HEK293T (cell line): ENCODE data around the gene CST6.
"Not testable (repeated sequence)": the region's sequence is repeated elsewhere in the genome, so short reads cannot be mapped to it uniquely, and the experiment has no call there.

Experiments
- CTCF ChIA-PET: fragments of 350-600 bp; formaldehyde crosslinking; extraction: SDS; loops from one replicate; lab custom pipeline; 2021; ENCODE audit warnings: antibody characterized with exemption, inconsistent platforms; lab: Yijun Ruan, JAX
- POLR2A ChIA-PET: fragments of 350-600 bp; formaldehyde crosslinking; extraction: SDS; loops from one replicate; lab custom pipeline; 2020; ENCODE audit warnings: antibody characterized with exemption, inconsistent platforms; lab: Yijun Ruan, JAX
- DNase-seq: peaks from one replicate; pipeline ENCODE4 v3.0.0; 2012; ENCODE audit warnings: mixed read lengths; ENCODE audit errors: extremely low spot score
- ARNT ChIP-seq: fragments of 450-650 bp; IDR thresholded peaks from 2 replicates; pipeline ENCODE4 v1.6.1; 2017; ENCODE audit warnings: mild to moderate bottlenecking
- BHLHE40 ChIP-seq: fragments of 450-650 bp; IDR thresholded peaks from 2 replicates; pipeline ENCODE4 v1.6.1; 2016; ENCODE audit warnings: mild to moderate bottlenecking, moderate library complexity, borderline replicate concordance
- CTBP1 ChIP-seq: fragments of 450-650 bp; IDR thresholded peaks from 2 replicates; pipeline ENCODE4 v1.6.1; 2016; ENCODE audit warnings: borderline replicate concordance
- ELF4 ChIP-seq: fragments of 450-650 bp; IDR thresholded peaks from 2 replicates; pipeline ENCODE4 v1.6.1; 2017; ENCODE audit warnings: antibody characterized with exemption
- FOXA1 ChIP-seq: fragments of 450-650 bp; IDR thresholded peaks from 2 replicates; pipeline ENCODE4 v1.6.1; 2016; ENCODE audit warnings: mild to moderate bottlenecking
- FOXK2 ChIP-seq: fragments of 450-650 bp; IDR thresholded peaks from 2 replicates; pipeline ENCODE4 v1.6.1; 2016; ENCODE audit warnings: mild to moderate bottlenecking
- FOXM1 ChIP-seq: fragments of 450-650 bp; IDR thresholded peaks from 2 replicates; pipeline ENCODE4 v1.6.1; 2017; ENCODE audit warnings: mild to moderate bottlenecking, borderline replicate concordance
- HDGF ChIP-seq: fragments of 450-650 bp; IDR thresholded peaks from 2 replicates; pipeline ENCODE4 v1.6.1; 2017; ENCODE audit warnings: antibody characterized with exemption, borderline replicate concordance
- L3MBTL2 ChIP-seq: fragments of 450-650 bp; conservative IDR thresholded peaks from 2 replicates; pipeline ENCODE4 v1.6.1; 2016; ENCODE audit warnings: mild to moderate bottlenecking
- LEF1 ChIP-seq: fragments of 450-650 bp; IDR thresholded peaks from 2 replicates; pipeline ENCODE4 v1.6.1; 2017; ENCODE audit warnings: mild to moderate bottlenecking, borderline replicate concordance
- NFRKB ChIP-seq: fragments of 450-650 bp; IDR thresholded peaks from 2 replicates; pipeline ENCODE4 v1.6.1; 2016; ENCODE audit warnings: mild to moderate bottlenecking, moderate library complexity
- PKNOX1 ChIP-seq: fragments of 450-650 bp; IDR thresholded peaks from 2 replicates; pipeline ENCODE4 v1.6.1; 2016
- SP1 ChIP-seq: fragments of 450-650 bp; IDR thresholded peaks from 2 replicates; pipeline ENCODE4 v1.6.1; 2017
- SUZ12 ChIP-seq: fragments of 450-650 bp; IDR thresholded peaks from 2 replicates; pipeline ENCODE4 v1.6.1; 2016; ENCODE audit warnings: mild to moderate bottlenecking
- TARDBP ChIP-seq: fragments of 450-650 bp; IDR thresholded peaks from 2 replicates; pipeline ENCODE4 v1.6.1; 2016
- ZNF384 ChIP-seq: fragments of 450-650 bp; IDR thresholded peaks from 2 replicates; pipeline ENCODE4 v1.6.1; 2016

The CST6 gene

DNA sequence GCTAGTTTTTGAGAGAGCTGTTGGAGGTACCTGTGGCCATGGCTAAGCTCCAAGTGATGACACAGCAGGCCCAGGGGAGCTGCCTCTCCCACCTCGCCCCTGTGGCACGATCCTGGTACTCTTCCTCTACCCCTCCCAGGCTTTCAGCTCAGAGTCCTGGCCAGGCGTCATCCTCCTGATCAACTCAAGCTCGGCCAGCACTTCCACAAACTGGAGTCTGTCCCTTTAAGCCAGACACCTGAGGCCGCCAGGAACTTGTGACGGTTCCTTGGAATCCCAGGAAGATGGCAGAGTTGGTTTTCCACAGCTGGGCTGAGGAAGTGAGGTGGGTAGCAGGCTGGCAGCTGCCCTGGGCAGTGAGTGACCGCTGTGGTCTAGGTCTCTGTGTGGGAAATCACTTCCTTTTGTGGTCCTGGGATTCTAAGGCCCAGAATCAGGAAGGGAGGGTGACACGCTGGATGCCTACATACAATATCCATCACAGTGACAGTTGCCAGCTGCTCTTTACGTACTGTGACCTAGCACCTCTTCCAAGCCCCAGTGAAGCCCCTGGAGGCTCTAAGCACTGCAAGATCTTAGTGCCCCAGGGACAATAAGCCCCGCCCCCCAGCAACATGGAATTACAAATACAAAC, 3.2 kb upstream of the CST6 start:
- no peak for DNase-seq
- POLR2A ChIA-PET: interaction anchor here (0.9 kb wide), 1 partner anchor 14 kb away, joined by 3 read pairs; no protein-coding TSS in a partner anchor
- CTCF ChIA-PET: interaction anchor here (0.8 kb wide), 1 partner anchor 13 kb away, joined by 3 read pairs; no protein-coding TSS in a partner anchor
- TF ChIP-seq ZNF384 (no peak), FOXA1 (no peak), L3MBTL2 (no peak), HDGF (no peak), CTBP1 (no peak), FOXK2 (no peak), FOXM1 (no peak), SP1 (no peak), LEF1 (no peak), ARNT (no peak), SUZ12 (no peak), ELF4 (no peak), NFRKB (no peak), BHLHE40 (no peak), PKNOX1 (no peak), TARDBP (no peak)

- CTCF ChIA-PET, DNase-seq, POLR2A ChIA-PET: not testable (repeated sequence)
Observed at GRCh38 chr11:66010036-66010435, 1.8 kb upstream of the CST6 start.

- ChIA-PET POLR2A (no interaction called here), CTCF (interaction anchor here (0.6 kb wide), 1 partner anchor 8 kb away, joined by 3 read pairs; no protein-coding TSS in a partner anchor)
- TF ChIP-seq L3MBTL2: no peak
- no peak for TF ChIP-seq PKNOX1
- TF ChIP-seq SUZ12: no peak
- no peak for TF ChIP-seq ARNT
- TF ChIP-seq FOXA1: no peak
- no peak for TF ChIP-seq ZNF384
- TF ChIP-seq FOXK2: no peak
- no peak for TF ChIP-seq TARDBP
- no peak for TF ChIP-seq ELF4
- DNase-seq: no peak
Observed at GRCh38 chr11:66011239-66011784, 496 bp upstream of the CST6 start.

DNA sequence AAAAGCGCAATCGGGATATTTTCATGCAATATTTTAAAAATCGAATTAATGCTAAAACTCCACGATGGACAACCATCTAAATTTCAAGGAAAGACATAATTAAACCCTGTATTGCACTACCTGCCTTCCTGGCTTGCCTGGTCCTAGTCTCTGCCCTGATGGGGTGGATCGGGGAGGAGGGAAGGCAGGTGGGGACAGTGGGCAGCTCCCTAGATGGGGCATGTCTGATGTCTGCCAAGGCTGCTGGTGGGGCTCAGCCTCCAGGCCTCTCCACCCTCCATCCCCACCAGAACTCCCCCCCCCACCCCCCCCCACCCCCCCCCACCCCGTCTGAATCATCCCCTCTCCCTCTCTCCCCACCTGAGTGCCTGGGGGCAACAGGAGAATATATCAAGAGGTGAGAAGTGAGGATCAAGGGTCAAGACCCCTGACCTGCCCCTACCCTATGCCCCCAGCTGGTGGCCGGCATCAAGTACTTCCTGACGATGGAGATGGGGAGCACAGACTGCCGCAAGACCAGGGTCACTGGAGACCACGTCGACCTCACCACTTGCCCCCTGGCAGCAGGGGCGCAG, 650 bp downstream of the CST6 start:
- TF ChIP-seq FOXM1 (no peak), HDGF (no peak), BHLHE40 (no peak), LEF1 (no peak), NFRKB (no peak), L3MBTL2 (no peak), SUZ12 (no peak), TARDBP (no peak), ELF4 (no peak), FOXA1 (no peak), CTBP1 (no peak), ARNT (no peak), SP1 (no peak)
- ChIA-PET CTCF (interaction anchor here (1.3 kb wide), 1 partner anchor 10 kb away, joined by 6 read pairs; no protein-coding TSS in a partner anchor), POLR2A (no interaction called here)
- no peak for DNase-seq

GRCh38 chr11:66012946-66013761, 1.3 kb downstream of the CST6 start:
- CTCF ChIA-PET: interaction anchor here (1.3 kb wide), 1 partner anchor 10 kb away, joined by 6 read pairs; no protein-coding TSS in a partner anchor
- POLR2A ChIA-PET: interaction anchor here (0.6 kb wide), 1 partner anchor 55 kb away, joined by 3 read pairs; no protein-coding TSS in a partner anchor

DNA sequence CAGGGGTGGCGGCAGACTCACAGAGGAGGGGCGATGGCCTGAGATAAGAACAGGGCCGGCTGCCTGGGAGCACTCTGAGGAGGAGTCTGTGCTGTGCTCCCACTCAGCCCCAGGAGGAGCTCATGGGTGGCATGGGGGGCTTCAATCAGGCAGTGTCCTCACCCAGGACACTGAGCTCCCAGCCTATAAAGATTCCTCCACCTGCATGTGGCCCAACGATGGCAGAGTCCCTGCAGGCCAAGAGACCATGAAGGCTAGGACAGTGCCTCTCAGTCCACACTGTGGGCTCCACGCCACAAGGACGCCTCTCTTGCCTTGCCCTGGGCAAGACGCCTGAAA, 1.9 kb downstream of the CST6 start:
- no peak for DNase-seq
- ChIA-PET CTCF (interaction anchor here (1.3 kb wide), 1 partner anchor 9 kb away, joined by 6 read pairs; no protein-coding TSS in a partner anchor), POLR2A (interaction anchor here (0.6 kb wide), 1 partner anchor 55 kb away, joined by 3 read pairs; no protein-coding TSS in a partner anchor)
- no peak for TF ChIP-seq L3MBTL2
- no peak for TF ChIP-seq SUZ12
- TF ChIP-seq NFRKB: no peak
- TF ChIP-seq FOXM1: no peak
- no peak for TF ChIP-seq CTBP1
- TF ChIP-seq FOXK2: no peak
- no peak for TF ChIP-seq ELF4

More at GRCh38 chr11:66012946-66013761, 1.3 kb downstream of the CST6 start:
- TF ChIP-seq NFRKB (no peak), ELF4 (no peak), SP1 (no peak), SUZ12 (no peak), FOXM1 (no peak), FOXK2 (no peak)
- no peak for DNase-seq
